SJCRH30 (cell line): ENCODE measurements around the gene PYGO2. TPM values are rescaled to one million over a fixed set of nuclear protein-coding genes. Genes with fewer than 3 reads are reported as not detected.
A peak's percentile ranks its signal among the peaks of the same experiment; 100 is the strongest.

Experiments used
- DNase-seq, 2 experiments: peaks; one replicate each; pipeline ENCODE4 v3.0.0-alpha.2; 2015 to 2020
- H3K27ac ChIP-seq: fragments of 250-450 bp; sonication (Bioruptor Pico); 2 replicates; pipeline ENCODE4 v1.5.1; 2020; ENCODE audit warnings: mild to moderate bottlenecking, moderate library complexity
- H3K27me3 ChIP-seq: fragments of 250-450 bp; sonication (Bioruptor Pico); 2 replicates; pipeline ENCODE4 v1.5.1; 2020; ENCODE audit warnings: mild to moderate bottlenecking, moderate library complexity
- H3K36me3 ChIP-seq: fragments of 250-450 bp; sonication (Bioruptor Pico); 2 replicates; pipeline ENCODE4 v1.5.1; 2020; ENCODE audit warnings: mild to moderate bottlenecking, moderate library complexity
- H3K4me1 ChIP-seq: fragments of 250-450 bp; sonication (Bioruptor Pico); 2 replicates; pipeline ENCODE4 v1.5.1; 2020; ENCODE audit warnings: mild to moderate bottlenecking, moderate library complexity
- H3K4me3 ChIP-seq: fragments of 250-450 bp; sonication (Bioruptor Pico); 2 replicates; pipeline ENCODE4 v1.5.1; 2020; ENCODE audit warnings: mild to moderate bottlenecking, moderate library complexity
- H3K9me3 ChIP-seq: fragments of 250-450 bp; sonication (Bioruptor Pico); replicated peaks from 2 replicates; pipeline ENCODE4 v1.5.1; 2020; ENCODE audit warnings: mild to moderate bottlenecking, moderate library complexity
- total RNA-seq: library from RNA; depleted of rRNA; stranded (reverse); fragments of >200 nt; shearing (Covaris generic); gene quantifications from 2 replicates; pipeline ENCODE4 v1.2.3, GENCODE V29; 2014; rRNA removed

PYGO2 gene
- 29.4 and 29.8 TPM in 2 replicates for total RNA-seq

GRCh38 chr1:154961207-154962155, at the start of gene PYGO2:
Gene PYGO2 (minus strand): TSS chr1:154961782. CDS start chr1:154961576, 206 bp downstream.
- DNase-seq = peak; percentile 77 to 78
- Histone ChIP-seq H3K27me3 (no peaks in the 10 kb centered on the region), H3K4me3 (peak within 1 kb of the TSS; percentile 91), H3K4me1 (peaks cover 13% of the 10 kb centered on the region), H3K27ac (peak within 1 kb of the TSS; percentile 81), H3K36me3 (peaks cover 14% of the 10 kb centered on the region), H3K9me3 (no peaks in the 10 kb centered on the region)

- H3K9me3 ChIP-seq = no peaks in the 10 kb centered on the region
- no peak for DNase-seq
These were observed 49.4 kb upstream of the PYGO2 start for GRCh38 chr1:155011004-155011416.

GRCh38 chr1:155010211-155010918, 48.8 kb upstream of the PYGO2 start:
- Histone ChIP-seq H3K27me3 (no peaks in the 10 kb centered on the region), H3K4me1 (no peaks in the 10 kb centered on the region), H3K9me3 (no peaks in the 10 kb centered on the region), H3K4me3 (no peak overlapping the region), H3K36me3 (no peaks in the 10 kb centered on the region), H3K27ac (no peak overlapping the region)
- DNase-seq = no peak

More at GRCh38 chr1:155011004-155011416, 49.4 kb upstream of the PYGO2 start:
- Histone ChIP-seq H3K4me3 (no peak overlapping the region), H3K36me3 (no peaks in the 10 kb centered on the region), H3K27ac (no peak overlapping the region), H3K4me1 (no peaks in the 10 kb centered on the region), H3K27me3 (no peaks in the 10 kb centered on the region)

GRCh38 chr1:155009742-155010141, 48.2 kb upstream of the PYGO2 start:
- H3K9me3 ChIP-seq = no peaks in the 10 kb centered on the region
- no peaks in the 10 kb centered on the region for H3K36me3 ChIP-seq
- H3K27ac ChIP-seq = no peak overlapping the region
- no peak overlapping the region for H3K4me3 ChIP-seq
- no peaks in the 10 kb centered on the region for H3K27me3 ChIP-seq
- DNase-seq = no peak
- no peaks in the 10 kb centered on the region for H3K4me1 ChIP-seq

- no peak overlapping the region for H3K4me3 ChIP-seq
- H3K27me3 ChIP-seq = no peaks in the 10 kb centered on the region
- DNase-seq = no peak
- no peak overlapping the region for H3K27ac ChIP-seq
- H3K9me3 ChIP-seq = no peaks in the 10 kb centered on the region
- no peaks in the 10 kb centered on the region for H3K4me1 ChIP-seq
- H3K36me3 ChIP-seq = no peaks in the 10 kb centered on the region
These were observed 47.7 kb upstream of the PYGO2 start for GRCh38 chr1:155009221-155009711.

- no peak overlapping the region for H3K4me3 ChIP-seq
- no peaks in the 10 kb centered on the region for H3K9me3 ChIP-seq
- no peaks in the 10 kb centered on the region for H3K27me3 ChIP-seq
- no peak overlapping the region for H3K27ac ChIP-seq
- no peaks in the 10 kb centered on the region for H3K4me1 ChIP-seq
- DNase-seq = no peak
- H3K36me3 ChIP-seq = no peaks in the 10 kb centered on the region
These were observed 46.7 kb upstream of the PYGO2 start for GRCh38 chr1:155008015-155008941.

- Histone ChIP-seq H3K36me3 (no peaks in the 10 kb centered on the region), H3K4me1 (no peaks in the 10 kb centered on the region), H3K27me3 (no peaks in the 10 kb centered on the region), H3K4me3 (no peak overlapping the region), H3K9me3 (no peaks in the 10 kb centered on the region), H3K27ac (no peak overlapping the region)
- no peak for DNase-seq
These were observed 45.8 kb upstream of the PYGO2 start for GRCh38 chr1:155007251-155007828.

GRCh38 chr1:155006601-155007101, 45.1 kb upstream of the PYGO2 start:
- peak; percentile 24 to 46 for DNase-seq
- no peaks in the 10 kb centered on the region for H3K36me3 ChIP-seq
- H3K4me3 ChIP-seq = no peak overlapping the region
- no peaks in the 10 kb centered on the region for H3K9me3 ChIP-seq
- H3K27me3 ChIP-seq = no peaks in the 10 kb centered on the region
- H3K4me1 ChIP-seq = no peaks in the 10 kb centered on the region
- no peak overlapping the region for H3K27ac ChIP-seq

- Histone ChIP-seq H3K9me3 (no peaks in the 10 kb centered on the region), H3K4me3 (no peak overlapping the region), H3K4me1 (no peaks in the 10 kb centered on the region), H3K36me3 (no peaks in the 10 kb centered on the region), H3K27ac (no peak overlapping the region), H3K27me3 (no peaks in the 10 kb centered on the region)
- no peak for DNase-seq
These were observed 43.8 kb upstream of the PYGO2 start for GRCh38 chr1:155005076-155006011.

GRCh38 chr1:155004352-155005075, 42.9 kb upstream of the PYGO2 start:
- Histone ChIP-seq H3K27me3 (no peaks in the 10 kb centered on the region), H3K36me3 (no peaks in the 10 kb centered on the region), H3K9me3 (no peaks in the 10 kb centered on the region), H3K27ac (no peak overlapping the region; the same call in 1 of the 2 replicates), H3K4me3 (peak overlapping the region; percentile 59), H3K4me1 (no peaks in the 10 kb centered on the region)
- no peak for DNase-seq

- H3K36me3 ChIP-seq = no peaks in the 10 kb centered on the region
- peak; percentile 54 to 64 for DNase-seq
- H3K27ac ChIP-seq = no peak overlapping the region; the same call in 1 of the 2 replicates
- H3K27me3 ChIP-seq = no peaks in the 10 kb centered on the region
- H3K9me3 ChIP-seq = no peaks in the 10 kb centered on the region
- peak overlapping the region; percentile 59 for H3K4me3 ChIP-seq
- no peaks in the 10 kb centered on the region for H3K4me1 ChIP-seq
These were observed 42.3 kb upstream of the PYGO2 start for GRCh38 chr1:155003766-155004351.

GRCh38 chr1:155003227-155003765, 41.7 kb upstream of the PYGO2 start:
- Histone ChIP-seq H3K27me3 (no peaks in the 10 kb centered on the region), H3K9me3 (no peaks in the 10 kb centered on the region), H3K36me3 (no peaks in the 10 kb centered on the region), H3K4me3 (peak overlapping the region; percentile 59), H3K27ac (no peak overlapping the region; the same call in 1 of the 2 replicates), H3K4me1 (no peaks in the 10 kb centered on the region)
- peak; percentile 22 to 43 for DNase-seq
